Naive thymus-derived CD4-positive, alpha-beta T cell (primary cell): ENCODE results near the gene NT5C. TPM values are rescaled to one million over a fixed set of nuclear protein-coding genes. Genes with fewer than 3 reads are reported as not detected.
A peak's percentile ranks its signal among the peaks of the same experiment; 100 is the strongest.
"Not testable (repeated sequence)": the region's sequence is repeated elsewhere in the genome, so short reads cannot be mapped to it uniquely, and the experiment has no call there.

ENCODE experiments used
- ATAC-seq: fragments of 150-1000 bp; cut with Tn5 transposase; 2 replicates; pipeline ENCODE4 v1.10.0; 2021; ENCODE audit warnings: mild to moderate bottlenecking, moderate library complexity
- CTCF ChIA-PET: fragments of 350-600 bp; sonication (Branson Sonifier 250); formaldehyde crosslinking; loops from one replicate; lab custom pipeline; 2021; ENCODE audit warnings: antibody characterized with exemption; lab: Charles Lee
- POLR2A ChIA-PET: fragments of 350-600 bp; sonication (Branson Sonifier 250); formaldehyde crosslinking; loops from one replicate; lab custom pipeline; 2021; ENCODE audit warnings: antibody characterized with exemption, inconsistent platforms; lab: Charles Lee
- DNase-seq, 9 donors: peaks; one replicate each; pipeline versions ENCODE4 v3.0.0 to v3.0.0-alpha.2; 2020 to 2022; ENCODE audit warnings: mixed read lengths in 1 of 9
- H3K27ac ChIP-seq: one replicate; pipeline ENCODE4 v1.7.0; 2013; ENCODE audit warnings: mild to moderate bottlenecking, low read depth, low read length, moderate library complexity
- H3K27me3 ChIP-seq, 2 donors: one replicate each; pipeline ENCODE4 v1.7.0; 2013; ENCODE audit warnings: low read length in 2 of 2, mild to moderate bottlenecking in 2 of 2, moderate library complexity in 2 of 2; ENCODE audit not compliant: control insufficient read depth in 2 of 2, insufficient read depth in 2 of 2
- H3K36me3 ChIP-seq, 3 experiments: 1 replicate in 2 of 3; 2 replicates in 1 of 3; pipeline ENCODE4 v1.7.0; 2013; ENCODE audit warnings: low read length in 3 of 3, mild to moderate bottlenecking in 3 of 3, moderate library complexity in 1 of 3; ENCODE audit not compliant: insufficient read depth in 3 of 3, control insufficient read depth in 2 of 3
- H3K4me1 ChIP-seq, 2 donors: one replicate each; pipeline ENCODE4 v1.7.0; 2013; ENCODE audit warnings: low read length in 2 of 2, mild to moderate bottlenecking in 2 of 2, moderate library complexity in 1 of 2; ENCODE audit not compliant: control insufficient read depth in 2 of 2, insufficient read depth in 2 of 2
- H3K4me3 ChIP-seq: 2 replicates; pipeline ENCODE4 v1.7.0; 2013; ENCODE audit warnings: mild to moderate bottlenecking, low read length
- H3K9me3 ChIP-seq, 3 experiments: 1 replicate in 2 of 3; 2 replicates in 1 of 3; pipeline ENCODE4 v1.7.0; 2013; ENCODE audit warnings: low read length in 3 of 3; ENCODE audit not compliant: control insufficient read depth in 2 of 3
- H3K27ac Mint-ChIP-seq, 9 donors: one replicate each; pipeline ENCODE4 v1.8.0; 2020 to 2022; ENCODE audit warnings: mixed read lengths in 9 of 9, mild to moderate bottlenecking in 8 of 9, moderate library complexity in 5 of 9, inconsistent platforms in 2 of 9
- H3K27me3 Mint-ChIP-seq, 5 donors: one replicate each; pipeline ENCODE4 v1.8.0; 2021 to 2022; ENCODE audit warnings: mixed read lengths in 5 of 5, mild to moderate bottlenecking in 1 of 5
- H3K36me3 Mint-ChIP-seq, 5 donors: one replicate each; pipeline ENCODE4 v1.8.0; 2020 to 2022; ENCODE audit warnings: mixed read lengths in 5 of 5, mild to moderate bottlenecking in 3 of 5, inconsistent platforms in 1 of 5
- H3K4me1 Mint-ChIP-seq, 7 donors: one replicate each; pipeline ENCODE4 v1.8.0; 2020 to 2022; ENCODE audit warnings: mixed read lengths in 7 of 7, mild to moderate bottlenecking in 3 of 7, inconsistent platforms in 1 of 7
- H3K4me3 Mint-ChIP-seq, 10 donors: one replicate each; pipeline ENCODE4 v1.8.0; 2020 to 2022; ENCODE audit warnings: mild to moderate bottlenecking in 10 of 10, mixed read lengths in 10 of 10, moderate library complexity in 6 of 10, inconsistent platforms in 2 of 10
- H3K9me3 Mint-ChIP-seq, 11 donors: one replicate each; pipeline ENCODE4 v1.8.0; 2020 to 2022; ENCODE audit warnings: mixed read lengths in 11 of 11, mild to moderate bottlenecking in 4 of 11, inconsistent platforms in 1 of 11, moderate library complexity in 1 of 11
- intact Hi-C, 2 donors: fragments of 100-400 bp; cut with micrococcal nuclease; formaldehyde crosslinking; loops; one replicate each; pipeline ENCODE4 v1.15.1; 2023
- polyA plus RNA-seq, 2 donors: library from polyadenylated mRNA; unstranded; fragments of 300-500 nt; fragmentation: Illumina TruSeq; gene quantifications; one replicate each; pipeline ENCODE4 v1.2.3, GENCODE V29; 2021
- total RNA-seq, 6 experiments: library from RNA in 5 of 6; stranded (reverse) in 5 of 6; gene quantifications; 1 replicate in 5 of 6; 2 replicates in 1 of 6; pipeline ENCODE4 v1.2.3 and lab custom pipeline; 2021 to 2026

The NT5C gene
- total and polyA plus RNA-seq, 7 experiments from 2014 or later, result 23.4 to 54.8 (median 35.9) TPM

DNA sequence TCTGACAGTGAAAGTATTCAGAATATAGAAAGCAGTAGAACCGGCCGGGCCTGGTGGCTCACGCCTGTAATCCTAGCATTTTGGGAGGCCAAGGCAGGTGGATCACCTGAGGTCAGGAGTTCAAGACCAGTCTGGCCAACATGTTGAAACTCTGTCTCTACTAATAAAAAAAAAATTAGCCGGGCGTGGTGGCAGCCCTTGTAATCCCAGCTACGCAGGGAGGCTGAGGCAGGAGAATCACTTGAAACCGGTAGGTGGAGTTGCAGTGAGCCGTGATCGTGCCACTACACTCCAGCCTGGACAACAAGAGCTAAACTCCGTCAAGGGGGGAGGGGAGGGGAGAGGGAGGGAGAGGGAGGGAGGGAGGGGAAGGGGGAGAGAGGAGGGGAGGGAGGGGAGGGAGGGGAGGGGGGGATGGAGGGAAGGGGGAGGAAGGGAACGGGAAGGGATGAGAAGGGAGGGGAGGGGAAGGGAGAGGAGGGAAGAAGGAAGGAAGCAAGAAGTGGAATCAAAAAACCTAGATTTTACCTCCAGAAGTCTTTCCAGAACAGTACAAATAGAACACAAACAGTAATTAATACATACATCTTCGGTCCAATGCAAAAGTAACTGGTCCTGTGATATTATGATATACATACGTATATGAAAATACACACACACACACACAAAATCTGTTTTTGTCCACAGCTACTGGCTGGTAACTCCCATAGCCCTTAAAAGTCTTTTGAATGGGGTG lies 10.9 kb upstream of the NT5C start:
- peaks cover 10 to 13% of the 10 kb centered on the region in 2 donors for H3K4me1 ChIP-seq
- H3K36me3 ChIP-seq, result peaks cover 0 to 34% (median 0%) of the 10 kb centered on the region in 3 experiments
- Mint-ChIP-seq H3K4me1 (peaks cover 11 to 24% (median 14%) of the 10 kb centered on the region in 7 donors), H3K27ac (peak overlapping the region in 2 of 9 donors; percentile 43 to 88), H3K27me3 (no peaks in the 10 kb centered on the region), H3K9me3 (no peaks in the 10 kb centered on the region), H3K36me3 (peaks cover 0 to 28% (median 8%) of the 10 kb centered on the region in 5 donors), H3K4me3 (no peak overlapping the region)
- H3K27ac ChIP-seq, result no peak overlapping the region
- DNase-seq (no peak), ATAC-seq (no peak)
- CTCF ChIA-PET, result interaction anchor here (0.6 to 1.9 kb wide), 3 partner anchors 28 to 89 kb away, joined by 3 to 5 read pairs (median 3); no protein-coding TSS in a partner anchor
- intact Hi-C loops, result no loop called here
- H3K27me3 ChIP-seq, result no peaks in the 10 kb centered on the region
- H3K9me3 ChIP-seq, result no peaks in the 10 kb centered on the region
- POLR2A ChIA-PET, result interaction anchor here (1.4 kb wide), 1 partner anchor 12 kb away, joined by 3 read pairs; the partner anchor contains the start of gene JPT1
- no peak overlapping the region for H3K4me3 ChIP-seq

DNA sequence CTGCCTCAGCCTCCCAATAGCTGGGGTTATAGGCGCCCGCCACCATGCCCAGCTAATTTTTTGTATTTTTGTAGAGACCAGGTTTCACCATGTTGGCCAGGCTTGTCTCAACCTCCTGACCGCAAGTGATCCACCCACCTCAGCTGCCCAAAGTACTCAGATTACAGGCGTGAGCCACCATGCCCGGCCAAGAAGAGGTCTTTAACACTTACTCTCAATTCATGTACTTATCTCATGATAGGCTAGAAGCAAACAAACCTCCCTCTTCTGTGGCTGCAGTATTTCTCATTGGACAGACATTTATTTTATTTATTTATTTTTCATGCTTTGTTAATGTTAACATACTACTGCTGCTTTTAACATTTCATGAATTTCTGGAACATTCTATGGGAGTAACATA lies 7.0 kb upstream of the NT5C start:
- POLR2A ChIA-PET, result interaction anchor here (1.3 kb wide), 1 partner anchor 10 kb away, joined by 6 read pairs; no protein-coding TSS in a partner anchor
- DNase-seq (no peak), ATAC-seq (no peak)
- Mint-ChIP-seq H3K27ac (no peak overlapping the region), H3K27me3 (no peaks in the 10 kb centered on the region), H3K4me3 (no peak overlapping the region), H3K36me3 (peaks cover 0 to 18% (median 0%) of the 10 kb centered on the region in 5 donors), H3K9me3 (no peaks in the 10 kb centered on the region), H3K4me1 (peaks cover 11 to 29% (median 14%) of the 10 kb centered on the region in 7 donors)
- no peaks in the 10 kb centered on the region for H3K27me3 ChIP-seq
- CTCF ChIA-PET, result interaction anchor here (0.9 to 1.6 kb wide), 2 partner anchors 24 to 25 kb away, joined by 4 to 5 read pairs; no protein-coding TSS in a partner anchor
- no peaks in the 10 kb centered on the region for H3K36me3 ChIP-seq
- H3K9me3 ChIP-seq, result no peaks in the 10 kb centered on the region
- no peak overlapping the region for H3K4me3 ChIP-seq
- intact Hi-C loops, result no loop called here
- H3K27ac ChIP-seq, result no peak overlapping the region
- peaks cover 10 to 13% of the 10 kb centered on the region in 2 donors for H3K4me1 ChIP-seq

DNA sequence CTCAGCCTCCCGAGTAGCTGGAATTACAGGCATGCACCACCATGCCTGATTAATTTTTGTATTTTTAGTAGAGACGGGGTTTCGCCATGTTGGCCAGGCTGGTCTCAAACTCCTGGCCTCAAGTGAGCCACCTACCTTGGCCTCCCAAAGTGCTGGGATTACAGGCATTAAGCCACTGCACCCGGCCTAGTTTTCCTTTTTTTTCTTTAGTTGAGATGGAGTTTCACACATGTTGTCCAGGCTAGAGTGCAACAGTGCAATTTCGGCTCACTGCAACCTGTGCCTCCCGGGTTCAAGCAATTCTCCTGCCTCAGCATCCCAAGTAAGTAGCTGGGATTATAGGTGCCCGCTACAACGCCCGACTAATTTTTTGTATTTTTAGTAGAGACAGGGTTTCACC lies 6.2 kb upstream of the NT5C start:
- DNase-seq, H3K9me3 ChIP-seq, H3K27me3 ChIP-seq, H3K27me3 Mint-ChIP-seq, ATAC-seq, H3K27ac ChIP-seq, H3K36me3 ChIP-seq, CTCF ChIA-PET, intact Hi-C loops, H3K27ac Mint-ChIP-seq, H3K4me3 Mint-ChIP-seq, H3K4me3 ChIP-seq, H3K9me3 Mint-ChIP-seq: not testable (repeated sequence)
- Mint-ChIP-seq H3K4me1 (peaks cover 11 to 33% (median 14%) of the 10 kb centered on the region in 7 donors), H3K36me3 (peaks cover 0 to 18% (median 0%) of the 10 kb centered on the region in 5 donors)
- H3K4me1 ChIP-seq, result peaks cover 10 to 13% of the 10 kb centered on the region in 2 donors
- POLR2A ChIA-PET, result interaction anchor here (0.6 to 1.2 kb wide), 6 partner anchors 24 to 155 kb away, joined by 3 to 5 read pairs (median 3); partner anchors contain the start of gene SUMO2

- no peaks in the 10 kb centered on the region for H3K9me3 Mint-ChIP-seq
- intact Hi-C loops, result no loop called here
- Histone ChIP-seq H3K9me3 (no peaks in the 10 kb centered on the region), H3K27me3 (no peaks in the 10 kb centered on the region), H3K4me1 (peaks cover 4 to 6% of the 10 kb centered on the region in 2 donors), H3K36me3 (peaks cover 0 to 3% (median 0%) of the 10 kb centered on the region in 3 experiments), H3K4me3 (no peak overlapping the region), H3K27ac (no peak overlapping the region)
- ChIA-PET CTCF (interaction anchor here (1.2 kb wide), 1 partner anchor 36 kb away, joined by 4 read pairs; no protein-coding TSS in a partner anchor), POLR2A (interaction anchor here (1.2 kb wide), 1 partner anchor 126 kb away, joined by 3 read pairs; no protein-coding TSS in a partner anchor)
- H3K27me3 Mint-ChIP-seq, result no peaks in the 10 kb centered on the region
- no peak overlapping the region for H3K4me3 Mint-ChIP-seq
- no peak for ATAC-seq
- DNase-seq, result no peak
- H3K27ac Mint-ChIP-seq, result peak overlapping the region in 6 of 9 donors; percentile 14 to 51 (median 32)
- peaks cover 6 to 30% (median 11%) of the 10 kb centered on the region in 7 donors for H3K4me1 Mint-ChIP-seq
- peaks cover 0 to 12% (median 0%) of the 10 kb centered on the region in 5 donors for H3K36me3 Mint-ChIP-seq
These were observed 4.4 kb upstream of the NT5C start for GRCh38 chr17:75135946-75136345.

DNA sequence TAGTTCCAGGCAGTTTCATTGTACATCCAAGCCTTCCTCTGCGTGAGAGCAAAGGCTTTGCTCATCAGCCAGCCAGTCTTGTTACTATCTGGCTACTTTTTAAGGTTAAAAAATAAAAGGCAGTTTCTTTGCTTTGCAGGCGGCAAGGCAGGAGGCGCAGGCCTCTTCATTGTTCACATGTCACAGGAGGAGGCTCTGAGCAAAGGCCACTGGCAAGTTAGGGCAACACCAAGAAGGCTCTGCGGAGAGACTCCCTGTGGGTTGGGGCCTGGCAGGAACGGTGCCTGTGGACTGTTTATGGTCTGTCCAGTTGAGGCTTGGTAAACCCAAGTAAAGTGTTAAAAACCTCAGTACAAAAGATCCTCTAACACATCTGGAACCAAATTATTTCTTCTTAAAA lies 3.9 kb upstream of the NT5C start:
- POLR2A ChIA-PET, result no interaction called here

GRCh38 chr17:75133607-75134347 lies 2.2 kb upstream of the NT5C start:
- Mint-ChIP-seq H3K27ac (peak overlapping the region in 6 of 9 donors; percentile 39 to 74 (median 52)), H3K4me1 (peaks cover 6 to 26% (median 10%) of the 10 kb centered on the region in 7 donors)
- not testable (repeated sequence) for H3K27me3 ChIP-seq, ATAC-seq, H3K9me3 Mint-ChIP-seq, H3K4me1 ChIP-seq, DNase-seq, H3K4me3 ChIP-seq, H3K27ac ChIP-seq, H3K27me3 Mint-ChIP-seq, H3K36me3 Mint-ChIP-seq, H3K4me3 Mint-ChIP-seq, H3K9me3 ChIP-seq
- peaks cover 0 to 14% (median 0%) of the 10 kb centered on the region in 3 experiments for H3K36me3 ChIP-seq
- ChIA-PET POLR2A (interaction anchor here (0.7 kb wide), 1 partner anchor 37 kb away, joined by 3 read pairs; no protein-coding TSS in a partner anchor), CTCF (interaction anchor here (0.5 kb wide), 1 partner anchor 705 kb away, joined by 4 read pairs; no protein-coding TSS in a partner anchor)
- intact Hi-C loops, result loop anchor here (5.0 kb wide), 2 partner anchors 39 to 49 kb away; partner anchors contain the start of gene SUMO2 (in 1 of the 2)

More for the DNA sequence above, 3.9 kb upstream of the NT5C start:
- peaks cover 0 to 3% (median 0%) of the 10 kb centered on the region in 3 experiments for H3K36me3 ChIP-seq
- H3K9me3 ChIP-seq, result no peaks in the 10 kb centered on the region
- H3K27ac ChIP-seq, result no peak overlapping the region
- Mint-ChIP-seq H3K36me3 (peaks cover 0 to 9% (median 0%) of the 10 kb centered on the region in 5 donors), H3K27ac (peak overlapping the region in 5 of 9 donors; percentile 14 to 51 (median 33)), H3K27me3 (no peaks in the 10 kb centered on the region), H3K9me3 (no peaks in the 10 kb centered on the region), H3K4me3 (no peak overlapping the region), H3K4me1 (peaks cover 5 to 29% (median 11%) of the 10 kb centered on the region in 7 donors)
- H3K27me3 ChIP-seq, result no peaks in the 10 kb centered on the region
- CTCF ChIA-PET, result interaction anchor here (0.6 kb wide), 1 partner anchor 93 kb away, joined by 3 read pairs; no protein-coding TSS in a partner anchor
- H3K4me3 ChIP-seq, result no peak overlapping the region
- ATAC-seq, result no peak
- intact Hi-C loops, result no loop called here
- peaks cover 3 to 5% of the 10 kb centered on the region in 2 donors for H3K4me1 ChIP-seq
- DNase-seq, result no peak
